Stimulated activated CD4-positive, alpha-beta T cell treated with anti-CD3 and anti-CD28 coated beads, Interleukin-1b, Interleukin-23, amount 100 ng/mL, for 24 hours (primary cell): ENCODE results near the gene GPSM1.
A peak's percentile ranks its signal among the peaks of the same experiment; 100 is the strongest.

Experiments used
- DNase-seq, 4 experiments: peaks; one replicate each; pipeline ENCODE4 v3.0.0-alpha.2; 2020; ENCODE audit warnings: low read depth in 4 of 4, low spot score in 1 of 4

The GPSM1 gene, protein sequence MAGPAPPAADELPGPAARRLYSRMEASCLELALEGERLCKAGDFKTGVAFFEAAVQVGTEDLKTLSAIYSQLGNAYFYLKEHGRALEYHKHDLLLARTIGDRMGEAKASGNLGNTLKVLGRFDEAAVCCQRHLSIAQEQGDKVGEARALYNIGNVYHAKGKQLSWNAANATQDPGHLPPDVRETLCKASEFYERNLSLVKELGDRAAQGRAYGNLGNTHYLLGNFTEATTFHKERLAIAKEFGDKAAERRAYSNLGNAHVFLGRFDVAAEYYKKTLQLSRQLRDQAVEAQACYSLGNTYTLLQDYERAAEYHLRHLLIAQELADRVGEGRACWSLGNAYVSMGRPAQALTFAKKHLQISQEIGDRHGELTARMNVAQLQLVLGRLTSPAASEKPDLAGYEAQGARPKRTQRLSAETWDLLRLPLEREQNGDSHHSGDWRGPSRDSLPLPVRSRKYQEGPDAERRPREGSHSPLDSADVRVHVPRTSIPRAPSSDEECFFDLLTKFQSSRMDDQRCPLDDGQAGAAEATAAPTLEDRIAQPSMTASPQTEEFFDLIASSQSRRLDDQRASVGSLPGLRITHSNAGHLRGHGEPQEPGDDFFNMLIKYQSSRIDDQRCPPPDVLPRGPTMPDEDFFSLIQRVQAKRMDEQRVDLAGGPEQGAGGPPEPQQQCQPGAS

GRCh38 chr9:136327304-136327974, at the start of gene GPSM1:
TSS of gene GPSM1 (plus strand) at chr9:136327539. CDS start at chr9:136327696, 157 bp downstream.
- peak in 2 of 4 experiments; percentile 13 to 41 for DNase-seq

DNA sequence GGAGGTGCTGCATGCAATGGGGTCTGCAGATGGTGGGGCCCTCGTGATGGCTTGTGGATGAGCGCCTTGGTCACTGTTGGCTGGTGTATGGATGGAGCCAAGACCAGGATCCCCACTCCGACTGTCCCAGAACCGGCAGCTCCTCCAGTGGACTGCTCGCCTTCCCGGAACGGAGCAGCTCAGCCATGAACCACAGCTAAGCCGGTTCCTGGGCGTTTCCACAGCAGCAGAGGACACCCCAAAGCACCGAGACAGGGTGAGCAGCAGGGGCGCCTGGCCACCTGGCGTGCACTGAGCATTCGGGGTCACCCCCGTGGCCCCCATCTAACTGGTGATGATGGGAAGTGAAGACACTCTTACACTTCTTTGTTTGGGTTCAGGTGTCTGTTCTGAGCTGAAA, 49.6 kb upstream of the GPSM1 start:
- DNase-seq: no peak

- no peak for DNase-seq
Observed at GRCh38 chr9:136278221-136278620, 49.1 kb upstream of the GPSM1 start.

DNA sequence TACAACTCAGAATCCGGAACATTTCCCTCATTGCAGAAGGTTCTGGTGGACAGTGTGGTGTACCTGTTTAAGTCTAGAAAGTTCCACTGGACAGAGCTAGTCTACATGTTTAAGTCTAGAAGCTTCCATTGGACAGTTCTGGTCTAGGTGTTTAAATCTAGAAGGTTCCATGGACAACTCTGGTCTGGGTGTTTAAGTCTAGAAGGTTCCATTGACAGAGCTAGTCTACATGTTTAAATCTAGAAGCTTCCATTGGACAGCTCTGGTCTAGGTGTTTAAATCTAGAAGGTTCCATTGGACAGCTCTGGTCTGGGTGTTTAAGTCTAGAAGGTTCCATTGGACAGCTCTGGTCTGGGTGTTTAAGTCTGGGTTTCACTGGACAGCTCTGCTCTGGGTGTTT, 48.4 kb upstream of the GPSM1 start:
- DNase-seq: no peak

DNA sequence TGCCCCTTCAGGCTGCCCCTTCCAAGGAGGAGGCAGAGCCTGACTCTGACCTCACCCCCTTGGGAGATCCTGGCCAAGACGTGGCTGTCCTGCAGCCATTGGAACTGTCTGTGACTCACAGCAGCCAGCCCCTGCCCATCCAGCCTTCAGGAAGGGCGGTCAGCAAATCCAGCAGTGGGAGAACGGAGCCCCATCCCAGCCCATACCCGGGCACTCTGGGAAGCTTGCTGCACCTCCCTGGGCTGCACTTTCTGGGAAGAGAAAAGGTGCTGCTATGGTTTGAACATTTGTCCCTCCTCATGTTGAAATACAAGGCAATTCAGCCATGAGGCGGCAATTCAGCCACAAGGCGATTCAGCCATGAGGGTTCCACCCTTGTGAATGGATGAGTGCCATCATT, 47.9 kb upstream of the GPSM1 start:
- no peak for DNase-seq

GRCh38 chr9:136280535-136281315, 46.6 kb upstream of the GPSM1 start:
- no peak for DNase-seq

- DNase-seq: no peak
Observed at GRCh38 chr9:136281421-136282271, 45.7 kb upstream of the GPSM1 start.

DNA sequence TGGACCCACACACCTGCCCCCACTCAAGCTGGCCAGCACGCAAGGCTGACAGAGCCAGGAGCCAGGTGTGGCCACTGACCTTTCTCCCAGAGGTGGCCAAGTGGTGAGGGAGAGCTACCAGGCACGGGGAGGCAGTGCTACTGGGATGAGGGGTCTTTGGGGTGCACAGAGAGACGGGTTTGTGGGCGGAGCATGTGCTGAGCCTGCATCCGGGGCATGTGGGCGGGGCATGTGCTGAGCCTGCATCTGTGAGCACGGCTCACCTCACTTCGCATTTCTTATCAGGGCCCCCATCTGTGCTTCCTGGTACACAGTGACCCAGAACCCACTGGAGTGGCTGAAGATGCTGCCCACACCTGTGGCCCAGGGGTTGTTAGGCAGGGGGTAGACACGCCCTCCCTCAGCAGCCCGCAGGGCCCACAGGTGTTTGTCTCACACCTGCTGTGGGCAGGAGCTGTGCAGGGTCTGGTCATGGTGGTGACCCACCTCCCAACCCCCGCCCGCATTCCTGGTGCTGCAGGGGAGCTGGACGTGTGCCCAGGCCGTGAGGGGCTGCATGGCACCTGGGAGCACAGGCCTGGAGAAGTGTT, 45.0 kb upstream of the GPSM1 start:
- no peak for DNase-seq

DNA sequence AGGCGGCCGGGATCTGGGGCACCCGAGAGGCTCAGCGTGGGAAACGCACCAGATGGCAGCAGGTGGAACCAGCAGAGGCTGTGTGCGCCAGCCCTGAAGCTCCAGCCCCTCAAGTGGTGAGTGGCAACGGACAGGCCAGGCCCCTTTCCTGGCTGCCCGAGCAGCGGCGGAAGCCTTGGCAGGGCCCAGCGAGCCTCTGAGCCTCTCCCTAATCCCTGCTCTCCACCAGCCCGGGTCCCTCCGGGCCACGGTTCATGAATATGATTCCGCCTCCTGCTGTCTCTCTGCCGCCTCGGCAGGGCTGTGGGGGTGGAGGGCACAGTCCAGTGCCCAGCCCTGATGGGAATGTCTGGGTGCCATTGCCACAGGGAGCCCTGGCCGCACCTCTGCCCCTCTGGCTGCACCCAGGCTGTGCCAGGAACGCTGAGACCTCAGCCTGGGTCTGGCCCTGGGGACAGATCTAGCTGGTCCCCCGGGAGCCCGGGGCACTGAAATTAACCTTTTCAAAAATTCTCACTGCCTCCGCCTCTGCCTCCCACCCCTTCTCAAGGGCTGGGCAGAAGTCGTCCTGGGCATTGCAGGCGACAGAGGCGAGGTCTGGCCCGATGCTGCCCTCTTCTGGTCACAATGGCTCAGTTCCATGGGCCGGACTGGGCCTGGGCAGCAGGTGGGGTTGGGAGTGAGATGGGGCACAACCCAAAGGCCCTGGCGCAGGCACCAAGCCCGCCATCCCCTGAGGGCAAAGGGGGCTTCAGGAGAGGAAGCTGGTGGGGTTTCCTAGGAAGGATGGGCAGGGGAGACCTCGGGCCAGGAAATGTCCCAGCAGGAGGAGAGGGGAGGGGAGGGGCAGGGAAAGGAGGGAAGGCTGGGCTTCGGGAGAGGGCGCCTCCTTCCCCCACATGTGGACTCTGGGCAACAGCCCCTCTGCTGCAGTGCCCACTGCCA, 43.8 kb upstream of the GPSM1 start:
- DNase-seq: peak; percentile 50 to 66 (median 60)

GRCh38 chr9:136284311-136284710, 43.0 kb upstream of the GPSM1 start:
- DNase-seq: no peak

DNA sequence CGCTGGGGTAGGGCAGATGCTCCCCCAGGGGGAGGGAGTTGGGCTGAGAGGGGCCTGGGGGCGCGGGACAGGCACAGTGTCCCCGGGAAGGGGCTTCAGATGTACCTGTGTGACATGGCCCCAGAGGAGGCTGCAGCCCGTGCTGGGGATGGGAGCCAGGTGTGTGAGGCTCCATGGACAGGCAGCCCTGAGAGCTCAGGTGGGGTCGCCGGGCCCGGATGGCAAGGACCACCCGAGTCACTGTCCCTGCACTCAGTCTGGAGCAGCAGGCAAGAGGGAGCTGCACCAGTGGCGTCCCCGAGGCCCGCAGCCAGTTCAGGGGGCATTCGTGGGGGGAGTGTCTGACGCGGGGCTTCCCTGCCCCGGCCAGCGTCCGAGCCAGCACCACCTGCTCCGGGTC, 42.4 kb upstream of the GPSM1 start:
- DNase-seq: no peak

DNA sequence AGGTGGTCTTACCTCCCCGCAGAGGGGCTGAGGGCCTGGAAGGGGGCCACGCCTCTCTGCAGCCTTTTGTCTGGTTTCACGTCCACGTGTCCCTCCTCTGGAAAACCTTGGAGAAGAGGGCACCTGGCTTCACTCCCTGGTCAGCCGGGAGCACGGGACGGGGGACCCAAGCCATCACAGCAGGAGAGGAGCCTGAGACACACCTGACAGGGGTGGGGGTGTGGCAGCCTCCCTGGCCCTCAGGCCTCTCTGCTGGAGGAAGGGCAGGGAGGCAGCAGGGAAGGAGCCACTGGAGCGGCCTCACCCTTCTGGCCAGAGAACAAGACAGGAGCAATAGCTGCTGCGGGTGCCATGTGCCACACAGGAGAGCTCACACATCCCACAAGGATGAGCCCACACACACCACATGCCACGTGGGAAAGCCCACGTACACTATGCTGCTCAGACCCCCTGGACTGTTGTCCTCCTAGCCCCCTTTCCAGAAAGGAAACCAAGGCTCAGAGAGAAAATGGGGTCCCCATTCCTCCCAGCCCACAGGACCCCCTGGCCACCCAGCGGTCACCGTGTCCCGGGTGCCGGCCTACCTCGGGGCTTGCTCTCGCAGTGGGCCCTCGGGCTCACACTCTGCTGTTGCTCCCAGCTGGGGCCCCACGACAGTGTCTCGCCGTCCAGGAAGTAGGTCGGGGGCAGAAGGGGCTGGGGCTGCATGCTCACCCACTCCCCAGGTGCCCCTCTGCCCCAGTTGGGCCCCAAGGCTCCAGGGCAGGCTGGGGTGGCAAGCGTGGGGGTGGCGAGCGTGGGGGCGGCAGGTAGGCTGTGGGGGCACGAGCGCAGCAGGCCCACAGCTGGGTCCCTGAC, 41.6 kb upstream of the GPSM1 start:
- no peak for DNase-seq

DNA sequence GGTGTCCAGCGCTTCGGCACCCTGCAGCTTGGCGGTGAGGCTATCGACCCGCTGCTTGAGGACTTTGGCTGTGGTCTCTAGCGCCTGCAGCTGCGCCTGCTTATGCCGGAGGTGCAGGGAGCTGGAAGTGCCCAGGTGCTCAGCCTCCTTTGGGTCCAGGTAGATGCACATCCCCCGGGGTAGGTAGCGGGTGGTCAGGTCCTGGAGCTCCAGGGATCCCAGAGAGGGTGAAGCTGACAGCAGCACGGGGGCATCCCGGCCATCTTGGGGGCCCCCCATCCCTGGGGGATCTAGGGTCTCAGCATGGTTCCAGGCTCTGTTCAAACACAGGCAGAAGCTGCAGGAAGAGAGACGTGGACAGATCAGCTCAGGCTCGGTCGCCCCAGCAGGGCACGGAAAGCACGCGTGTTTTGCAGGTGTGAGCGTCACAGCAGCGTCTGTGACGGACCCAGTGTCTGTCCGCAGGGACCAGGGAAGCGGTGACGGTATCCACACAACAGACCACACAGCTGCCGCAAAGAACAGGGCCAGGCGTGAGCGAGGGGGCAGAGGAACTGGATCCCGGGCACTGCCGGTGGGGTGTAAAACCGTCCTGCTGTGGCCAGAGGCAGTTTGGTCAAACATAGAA, 40.9 kb upstream of the GPSM1 start:
- DNase-seq: no peak

- no peak for DNase-seq
Observed at GRCh38 chr9:136286987-136287379, 40.4 kb upstream of the GPSM1 start.

- DNase-seq: no peak
Observed at GRCh38 chr9:136287960-136288753, 39.2 kb upstream of the GPSM1 start.

DNA sequence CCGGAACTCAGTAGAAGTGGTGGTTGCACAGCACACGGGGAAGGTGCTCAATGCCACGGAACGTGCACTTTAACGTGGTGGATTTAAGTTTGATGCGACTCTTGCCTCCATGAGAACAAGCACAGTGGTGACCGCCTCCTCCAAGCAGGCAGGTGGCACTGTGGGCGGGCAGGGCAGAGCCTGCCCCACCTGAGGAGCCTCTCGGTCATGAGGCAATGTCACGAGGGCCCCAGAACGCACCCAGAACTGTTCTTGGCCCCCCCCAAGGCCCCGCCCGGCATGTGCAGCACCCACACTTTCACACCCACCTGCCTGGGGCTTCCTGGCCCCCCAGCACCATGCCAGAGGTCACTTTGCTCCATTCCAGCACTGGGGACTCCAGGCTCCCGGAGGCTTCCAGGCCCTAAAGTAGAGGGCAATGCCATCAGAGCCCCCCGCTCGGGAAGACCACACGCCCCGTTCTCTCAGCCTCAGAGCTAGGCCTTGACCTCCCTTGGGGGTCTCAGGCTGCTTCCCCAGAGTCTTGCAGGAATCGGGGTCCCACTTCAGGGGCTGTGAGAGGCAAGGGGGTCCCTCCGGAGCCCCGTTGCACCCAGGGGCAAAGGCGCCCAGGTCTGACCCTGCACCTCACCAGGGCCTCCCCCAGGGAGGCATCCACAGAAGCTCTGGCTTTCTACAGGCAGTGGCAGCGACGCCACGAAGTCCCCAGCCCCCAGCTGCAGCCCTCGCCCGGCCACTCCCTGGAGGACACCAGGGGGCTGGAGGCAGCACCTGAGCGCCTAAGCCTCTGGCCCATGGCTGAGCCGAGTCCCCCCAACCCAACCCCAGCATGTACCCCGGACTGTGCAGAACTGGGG, 37.5 kb upstream of the GPSM1 start:
- no peak for DNase-seq
